ENCODE measurements around the gene RHEB. TPM values are rescaled to one million over a fixed set of nuclear protein-coding genes. Genes with fewer than 3 reads are reported as not detected.

The RHEB gene
- total and polyA plus RNA-seq, 2 of the 4 experiments (the other 2 are of a cell fraction), result 19.7 to 67.2 TPM

- no peak overlapping the region for H3K14ac ChIP-seq (replicated peaks; ENCODE audit: low read depth, low read length)
- no peak overlapping the region for H3K4me2 ChIP-seq (ENCODE audit: low read depth, low read length)
- H2BK120ac ChIP-seq (ENCODE audit: low read depth, low read length), result no peak overlapping the region
- H3K36me3 ChIP-seq (ENCODE audit: control insufficient read depth, insufficient read depth, low read length), result no peaks in the 10 kb centered on the region
- H3K56ac ChIP-seq (ENCODE audit: extremely low read depth, insufficient read depth, low read length), result no peak overlapping the region
- no peak overlapping the region for H2AK5ac ChIP-seq (ENCODE audit: low read depth, low read length)
- no peak for DNase-seq
- 0 out of 2 replicates have a peak, but pooled peaks cover under 1% of the 10 kb centered on the region for H4K20me1 ChIP-seq (ENCODE audit: insufficient read depth, low read length)
- intact Hi-C loops (cut with micrococcal nuclease) (no loop called here), dilution Hi-C loops (cut with HindIII; ENCODE audit: low sequenced_read_pairs, unreplicated experiment) (no loop called here), in situ Hi-C loops (cut with MboI; ENCODE audit: low sequenced_read_pairs) (no loop called here)
- H3K9me1 ChIP-seq (ENCODE audit: insufficient read depth, low read length), result peaks cover 13% of the 10 kb centered on the region
- no peak overlapping the region for H2BK15ac ChIP-seq (ENCODE audit: low read depth, low read length)
- no TSS peak for BruUV-seq (replicated peaks)
- no peak overlapping the region for H4K91ac ChIP-seq (ENCODE audit: insufficient read depth, low read depth, low read length)
- H2AK9ac ChIP-seq (replicated peaks; ENCODE audit: low read depth, low read length, poor library complexity), result no peak overlapping the region
- no peak overlapping the region for H4K5ac ChIP-seq (ENCODE audit: low read depth, low read length)
- H2BK20ac ChIP-seq (ENCODE audit: low read depth, low read length), result no peak overlapping the region
- H3K9me3 ChIP-seq (ENCODE audit: control insufficient read depth, insufficient read depth, low read length), result no peaks in the 10 kb centered on the region
- H3K4me3 ChIP-seq (ENCODE audit: insufficient read depth, low read depth, low read length), result no peak overlapping the region
- H3K79me1 ChIP-seq (ENCODE audit: low read depth in 1 of 2, low read length in 2 of 2), result no peaks in the 10 kb centered on the region; a peak in 1 of 4 replicates
- H3K4me1 ChIP-seq (ENCODE audit: control insufficient read depth, insufficient read depth, low read length), result peaks cover 32% of the 10 kb centered on the region
- no peak overlapping the region for H4K8ac ChIP-seq (ENCODE audit: low read depth in 2 of 2, low read length in 2 of 2)
- H2AFZ ChIP-seq (replicated peaks; ENCODE audit: low read length, poor library complexity), result no peak overlapping the region
- ATAC-seq (ENCODE audit: low read depth), result no peak
- POLR2A ChIA-PET (ENCODE audit: unreplicated experiment), result no interaction called here
- H3K27me3 ChIP-seq (ENCODE audit: control insufficient read depth, insufficient read depth, low read length), result 0 out of 2 replicates have a peak, but pooled peaks cover 2% of the 10 kb centered on the region
- WGBS, 2 experiments (ENCODE audit: extremely low coverage in 2 of 2, insufficient read length in 1 of 2), result 83% methylated on average over 1 of the region's 13 CpGs; no CpG with 5 or more reads in 1 of the 2 experiments
- no peak overlapping the region for H3K4ac ChIP-seq (ENCODE audit: low read depth, low read length)
- no peak overlapping the region for H3K27ac ChIP-seq (ENCODE audit: insufficient read depth, low read length)
- no peak overlapping the region for H2BK5ac ChIP-seq (ENCODE audit: low read depth, low read length, poor library complexity, severe bottlenecking)
- H3K9ac ChIP-seq (ENCODE audit: low read depth, low read length), result no peak overlapping the region
- no peak overlapping the region for H3K23ac ChIP-seq (ENCODE audit: low read depth, low read length)
- H3K18ac ChIP-seq (ENCODE audit: low read depth, low read length), result no peak overlapping the region
- CTCF ChIA-PET, result no interaction called here
- no peak for TF ChIP-seq MAZ (IDR thresholded peaks at IDR 0.05; ENCODE audit: borderline replicate concordance, low read depth, low read length)
- no peak for TF ChIP-seq MAFK (IDR thresholded peaks at IDR 0.05; ENCODE audit: low read depth, low read length)
- TF ChIP-seq, protein P1, sequence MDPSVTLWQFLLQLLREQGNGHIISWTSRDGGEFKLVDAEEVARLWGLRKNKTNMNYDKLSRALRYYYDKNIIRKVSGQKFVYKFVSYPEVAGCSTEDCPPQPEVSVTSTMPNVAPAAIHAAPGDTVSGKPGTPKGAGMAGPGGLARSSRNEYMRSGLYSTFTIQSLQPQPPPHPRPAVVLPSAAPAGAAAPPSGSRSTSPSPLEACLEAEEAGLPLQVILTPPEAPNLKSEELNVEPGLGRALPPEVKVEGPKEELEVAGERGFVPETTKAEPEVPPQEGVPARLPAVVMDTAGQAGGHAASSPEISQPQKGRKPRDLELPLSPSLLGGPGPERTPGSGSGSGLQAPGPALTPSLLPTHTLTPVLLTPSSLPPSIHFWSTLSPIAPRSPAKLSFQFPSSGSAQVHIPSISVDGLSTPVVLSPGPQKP (IDR thresholded peaks at IDR 0.05; ENCODE audit: borderline replicate concordance, low read depth, low read length), result no peak
- no peak for TF ChIP-seq RFX5 (IDR thresholded peaks at IDR 0.05; ENCODE audit: low read depth, low read length)
- TF ChIP-seq, protein P2, sequence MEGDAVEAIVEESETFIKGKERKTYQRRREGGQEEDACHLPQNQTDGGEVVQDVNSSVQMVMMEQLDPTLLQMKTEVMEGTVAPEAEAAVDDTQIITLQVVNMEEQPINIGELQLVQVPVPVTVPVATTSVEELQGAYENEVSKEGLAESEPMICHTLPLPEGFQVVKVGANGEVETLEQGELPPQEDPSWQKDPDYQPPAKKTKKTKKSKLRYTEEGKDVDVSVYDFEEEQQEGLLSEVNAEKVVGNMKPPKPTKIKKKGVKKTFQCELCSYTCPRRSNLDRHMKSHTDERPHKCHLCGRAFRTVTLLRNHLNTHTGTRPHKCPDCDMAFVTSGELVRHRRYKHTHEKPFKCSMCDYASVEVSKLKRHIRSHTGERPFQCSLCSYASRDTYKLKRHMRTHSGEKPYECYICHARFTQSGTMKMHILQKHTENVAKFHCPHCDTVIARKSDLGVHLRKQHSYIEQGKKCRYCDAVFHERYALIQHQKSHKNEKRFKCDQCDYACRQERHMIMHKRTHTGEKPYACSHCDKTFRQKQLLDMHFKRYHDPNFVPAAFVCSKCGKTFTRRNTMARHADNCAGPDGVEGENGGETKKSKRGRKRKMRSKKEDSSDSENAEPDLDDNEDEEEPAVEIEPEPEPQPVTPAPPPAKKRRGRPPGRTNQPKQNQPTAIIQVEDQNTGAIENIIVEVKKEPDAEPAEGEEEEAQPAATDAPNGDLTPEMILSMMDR (conservative IDR thresholded peaks at IDR 0.05; ENCODE audit: low read depth, low read length), result no peak
Observed at GRCh38 chr7:151431281-151431767, 88.4 kb downstream of the RHEB start.
